Measurements from ENCODE around the gene POGZ. TPM values are rescaled to one million over a fixed set of nuclear protein-coding genes. Genes with fewer than 3 reads are reported as not detected.

The POGZ gene
- total RNA-seq (100 to 1,000 TPM in 1 of 2 donors, 10 to 100 TPM in 1; 94.9 to 105 TPM), total RNA-seq (51.8 to 75.3 reads per million in 2 donors)

- DNase-seq (peak; percentile 81 to 90 (median 84)), ATAC-seq (peak; percentile 72)
- peaks cover 24% of the 10 kb centered on the region for H3K27me3 Mint-ChIP-seq
- no peaks in the 10 kb centered on the region for H3K9me3 ChIP-seq (ENCODE audit: control insufficient read depth, low read length, poor library complexity, severe bottlenecking)
- peak within 1 kb of the TSS; percentile 96 for H3K4me3 Mint-ChIP-seq
- peaks cover 11% of the 10 kb centered on the region for H3K4me1 Mint-ChIP-seq
- H3K27ac Mint-ChIP-seq = peak within 1 kb of the TSS; percentile 98
- peaks cover 9% of the 10 kb centered on the region for H3K36me3 Mint-ChIP-seq (ENCODE audit: low read depth)
Observed at GRCh38 chr1:151459331-151460046, at the start of gene POGZ. TSS of gene POGZ (minus strand) at chr1:151459494. CDS start at chr1:151442204, 17,290 bp downstream.

- Mint-ChIP-seq H3K27me3 (no peaks in the 10 kb centered on the region), H3K36me3 (ENCODE audit: low read depth) (no peaks in the 10 kb centered on the region), H3K4me3 (no peak overlapping the region), H3K27ac (no peak overlapping the region), H3K4me1 (peaks cover 25% of the 10 kb centered on the region)
- no peak for ATAC-seq
- H3K9me3 ChIP-seq (ENCODE audit: control insufficient read depth, low read length, poor library complexity, severe bottlenecking) = no peaks in the 10 kb centered on the region
- no peak for DNase-seq
Observed at GRCh38 chr1:151508833-151509232, 49.5 kb upstream of the POGZ start.

GRCh38 chr1:151504759-151505158 is 45.5 kb upstream of the POGZ start:
- Mint-ChIP-seq H3K27ac (no peak overlapping the region), H3K4me1 (peaks cover 14% of the 10 kb centered on the region), H3K27me3 (no peaks in the 10 kb centered on the region), H3K36me3 (ENCODE audit: low read depth) (no peaks in the 10 kb centered on the region), H3K4me3 (no peak overlapping the region)
- H3K9me3 ChIP-seq (ENCODE audit: control insufficient read depth, low read length, poor library complexity, severe bottlenecking) = no peaks in the 10 kb centered on the region
- DNase-seq (no peak), ATAC-seq (no peak)

- Mint-ChIP-seq H3K27me3 (no peaks in the 10 kb centered on the region), H3K4me3 (no peak overlapping the region), H3K27ac (no peak overlapping the region), H3K4me1 (peaks cover 14% of the 10 kb centered on the region), H3K36me3 (ENCODE audit: low read depth) (no peaks in the 10 kb centered on the region)
- ATAC-seq (no peak), DNase-seq (no peak)
- no peaks in the 10 kb centered on the region for H3K9me3 ChIP-seq (ENCODE audit: control insufficient read depth, low read length, poor library complexity, severe bottlenecking)
Observed at GRCh38 chr1:151504252-151504651, 45.0 kb upstream of the POGZ start.

- Mint-ChIP-seq H3K4me1 (peaks cover 14% of the 10 kb centered on the region), H3K27me3 (no peaks in the 10 kb centered on the region), H3K27ac (no peak overlapping the region), H3K4me3 (no peak overlapping the region), H3K36me3 (ENCODE audit: low read depth) (no peaks in the 10 kb centered on the region)
- DNase-seq = no peak
- H3K9me3 ChIP-seq (ENCODE audit: control insufficient read depth, low read length, poor library complexity, severe bottlenecking) = no peaks in the 10 kb centered on the region
- no peak for ATAC-seq
Observed at GRCh38 chr1:151502859-151503780, 43.8 kb upstream of the POGZ start.

GRCh38 chr1:151502035-151502700 is 42.9 kb upstream of the POGZ start:
- H3K27me3 Mint-ChIP-seq = no peaks in the 10 kb centered on the region
- no peak for DNase-seq
- H3K27ac Mint-ChIP-seq = no peak overlapping the region
- no peaks in the 10 kb centered on the region for H3K36me3 Mint-ChIP-seq (ENCODE audit: low read depth)
- H3K4me3 Mint-ChIP-seq = no peak overlapping the region
- H3K4me1 Mint-ChIP-seq = peaks cover 12% of the 10 kb centered on the region
- H3K9me3 ChIP-seq (ENCODE audit: control insufficient read depth, low read length, poor library complexity, severe bottlenecking) = no peaks in the 10 kb centered on the region
- no peak for ATAC-seq

- no peaks in the 10 kb centered on the region for H3K9me3 ChIP-seq (ENCODE audit: control insufficient read depth, low read length, poor library complexity, severe bottlenecking)
- no peak for DNase-seq
- ATAC-seq = no peak
- H3K36me3 Mint-ChIP-seq (ENCODE audit: low read depth) = no peaks in the 10 kb centered on the region
- no peak overlapping the region for H3K4me3 Mint-ChIP-seq
- H3K27me3 Mint-ChIP-seq = no peaks in the 10 kb centered on the region
- no peak overlapping the region for H3K27ac Mint-ChIP-seq
- H3K4me1 Mint-ChIP-seq = peaks cover 10% of the 10 kb centered on the region
Observed at GRCh38 chr1:151501474-151501873, 42.2 kb upstream of the POGZ start.

- H3K9me3 ChIP-seq (ENCODE audit: control insufficient read depth, low read length, poor library complexity, severe bottlenecking) = no peaks in the 10 kb centered on the region
- Mint-ChIP-seq H3K27ac (no peak overlapping the region), H3K4me1 (peaks cover 5% of the 10 kb centered on the region), H3K36me3 (ENCODE audit: low read depth) (no peaks in the 10 kb centered on the region), H3K4me3 (no peak overlapping the region), H3K27me3 (no peaks in the 10 kb centered on the region)
- no peak for DNase-seq
- ATAC-seq = no peak
Observed at GRCh38 chr1:151499930-151500329, 40.6 kb upstream of the POGZ start.

GRCh38 chr1:151499365-151499764 is 40.1 kb upstream of the POGZ start:
- peaks cover 5% of the 10 kb centered on the region for H3K4me1 Mint-ChIP-seq
- H3K9me3 ChIP-seq (ENCODE audit: control insufficient read depth, low read length, poor library complexity, severe bottlenecking) = no peaks in the 10 kb centered on the region
- no peaks in the 10 kb centered on the region for H3K27me3 Mint-ChIP-seq
- ATAC-seq (no peak), DNase-seq (no peak)
- H3K27ac Mint-ChIP-seq = no peak overlapping the region
- H3K4me3 Mint-ChIP-seq = no peak overlapping the region
- H3K36me3 Mint-ChIP-seq (ENCODE audit: low read depth) = no peaks in the 10 kb centered on the region

- Mint-ChIP-seq H3K4me3 (no peak overlapping the region), H3K36me3 (ENCODE audit: low read depth) (peaks cover 4% of the 10 kb centered on the region), H3K27me3 (no peaks in the 10 kb centered on the region), H3K4me1 (no peaks in the 10 kb centered on the region), H3K27ac (no peak overlapping the region)
- H3K9me3 ChIP-seq (ENCODE audit: control insufficient read depth, low read length, poor library complexity, severe bottlenecking) = no peaks in the 10 kb centered on the region
- DNase-seq (no peak), ATAC-seq (no peak)
Observed at GRCh38 chr1:151495316-151495715, 36.0 kb upstream of the POGZ start.

GRCh38 chr1:151494741-151495281 is 35.5 kb upstream of the POGZ start:
- ATAC-seq = no peak
- no peaks in the 10 kb centered on the region for H3K27me3 Mint-ChIP-seq

GRCh38 chr1:151493042-151493441 is 33.7 kb upstream of the POGZ start:
- peaks cover 2% of the 10 kb centered on the region for H3K4me1 Mint-ChIP-seq
- H3K4me3 Mint-ChIP-seq = no peak overlapping the region
- no peaks in the 10 kb centered on the region for H3K27me3 Mint-ChIP-seq
- peaks cover 4% of the 10 kb centered on the region for H3K36me3 Mint-ChIP-seq (ENCODE audit: low read depth)
- no peak for ATAC-seq
- H3K27ac Mint-ChIP-seq = no peak overlapping the region
- no peak for DNase-seq
- no peaks in the 10 kb centered on the region for H3K9me3 ChIP-seq (ENCODE audit: control insufficient read depth, low read length, poor library complexity, severe bottlenecking)

More at GRCh38 chr1:151494741-151495281, 35.5 kb upstream of the POGZ start:
- H3K4me3 Mint-ChIP-seq = no peak overlapping the region
- H3K4me1 Mint-ChIP-seq = no peaks in the 10 kb centered on the region
- H3K27ac Mint-ChIP-seq = no peak overlapping the region
- H3K9me3 ChIP-seq (ENCODE audit: control insufficient read depth, low read length, poor library complexity, severe bottlenecking) = no peaks in the 10 kb centered on the region
- no peak for DNase-seq
- peaks cover 4% of the 10 kb centered on the region for H3K36me3 Mint-ChIP-seq (ENCODE audit: low read depth)

- ATAC-seq (no peak), DNase-seq (no peak)
- H3K36me3 Mint-ChIP-seq (ENCODE audit: low read depth) = peaks cover 4% of the 10 kb centered on the region
- no peaks in the 10 kb centered on the region for H3K9me3 ChIP-seq (ENCODE audit: control insufficient read depth, low read length, poor library complexity, severe bottlenecking)
- H3K4me1 Mint-ChIP-seq = peaks cover 2% of the 10 kb centered on the region
- no peaks in the 10 kb centered on the region for H3K27me3 Mint-ChIP-seq
- H3K4me3 Mint-ChIP-seq = peak overlapping the region; percentile 41
- no peak overlapping the region for H3K27ac Mint-ChIP-seq
Observed at GRCh38 chr1:151492120-151492519, 32.8 kb upstream of the POGZ start.
